HK-2 (cell line): ENCODE results near the gene LHFPL3.
"Not testable (repeated sequence)": the region's sequence is repeated elsewhere in the genome, so short reads cannot be mapped to it uniquely, and the experiment has no call there.

Experiments
- DNase-seq: peaks from one replicate; pipeline ENCODE4 v3.0.0-alpha.2; 2018; ENCODE audit not compliant: unreplicated experiment

The LHFPL3 gene

GRCh38 chr7:104894726-104895521, 566.5 kb downstream of the LHFPL3 start:
- DNase-seq: no peak

GRCh38 chr7:104895522-104896236, 567.3 kb downstream of the LHFPL3 start:
- no peak for DNase-seq

- no peak for DNase-seq
Measured at GRCh38 chr7:104898434-104898833, 570.0 kb downstream of the LHFPL3 start.

GRCh38 chr7:104900525-104901239, 572.3 kb downstream of the LHFPL3 start:
- DNase-seq: no peak

GRCh38 chr7:104901240-104901619, 572.8 kb downstream of the LHFPL3 start:
- no peak for DNase-seq

- no peak for DNase-seq
Measured at GRCh38 chr7:104902183-104902582, 573.8 kb downstream of the LHFPL3 start.

- DNase-seq: no peak
Measured at GRCh38 chr7:104903044-104903443, 574.6 kb downstream of the LHFPL3 start.

- no peak for DNase-seq
Measured at GRCh38 chr7:104903846-104904245, 575.4 kb downstream of the LHFPL3 start.

- no peak for DNase-seq
Measured at GRCh38 chr7:104906032-104906431, 577.6 kb downstream of the LHFPL3 start.

GRCh38 chr7:104906556-104906955, 578.2 kb downstream of the LHFPL3 start:
- DNase-seq: no peak

GRCh38 chr7:104908636-104909035, 580.2 kb downstream of the LHFPL3 start:
- no peak for DNase-seq

GRCh38 chr7:104909096-104909495, 580.7 kb downstream of the LHFPL3 start:
- no peak for DNase-seq

- no peak for DNase-seq
Measured at GRCh38 chr7:104914421-104914820, 586.0 kb downstream of the LHFPL3 start.

- DNase-seq: no peak
Measured at GRCh38 chr7:104921596-104921995, 593.2 kb downstream of the LHFPL3 start.

- DNase-seq: no peak
Measured at GRCh38 chr7:104922182-104923009, 594.0 kb downstream of the LHFPL3 start.

GRCh38 chr7:104923010-104923421, 594.6 kb downstream of the LHFPL3 start:
- DNase-seq: peak; percentile 52

GRCh38 chr7:104926189-104926588, 597.8 kb downstream of the LHFPL3 start:
- DNase-seq: not testable (repeated sequence)

- DNase-seq: peak; percentile 43
Measured at GRCh38 chr7:104926601-104927041, 598.2 kb downstream of the LHFPL3 start.

- peak; percentile 41 for DNase-seq
Measured at GRCh38 chr7:104927055-104927454, 598.7 kb downstream of the LHFPL3 start.

GRCh38 chr7:104928721-104929400, 600.5 kb downstream of the LHFPL3 start:
- no peak for DNase-seq

GRCh38 chr7:104929921-104930320, 601.5 kb downstream of the LHFPL3 start:
- no peak for DNase-seq
